EH (cell line): ENCODE results near the gene USO1.
"Not testable (repeated sequence)": the region's sequence is repeated elsewhere in the genome, so short reads cannot be mapped to it uniquely, and the experiment has no call there.

Source experiments
- DNase-seq: peaks from one replicate; pipeline ENCODE4 v3.0.0-alpha.2; 2015; ENCODE audit warnings: low read depth

The USO1 gene

DNA sequence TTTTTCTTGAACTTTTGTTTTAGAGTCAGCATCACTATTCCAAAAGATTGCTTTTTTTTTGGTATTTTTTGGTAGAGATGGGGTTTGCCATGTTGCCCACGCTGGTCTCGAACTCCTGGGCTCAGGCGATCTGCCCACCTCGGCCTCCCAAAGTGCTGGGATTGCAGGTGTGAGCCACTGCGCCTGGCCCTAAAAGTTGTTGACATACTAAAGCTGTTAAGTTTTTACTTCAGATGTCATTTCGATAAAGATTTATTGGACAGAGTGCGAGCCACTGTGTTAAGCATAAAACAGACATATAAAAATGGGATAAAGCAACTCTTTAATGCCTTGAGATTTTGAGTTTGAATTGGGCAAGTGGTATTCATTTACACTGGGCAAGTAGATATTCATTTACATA, 28.3 kb downstream of the USO1 start:
- no peak for DNase-seq

DNA sequence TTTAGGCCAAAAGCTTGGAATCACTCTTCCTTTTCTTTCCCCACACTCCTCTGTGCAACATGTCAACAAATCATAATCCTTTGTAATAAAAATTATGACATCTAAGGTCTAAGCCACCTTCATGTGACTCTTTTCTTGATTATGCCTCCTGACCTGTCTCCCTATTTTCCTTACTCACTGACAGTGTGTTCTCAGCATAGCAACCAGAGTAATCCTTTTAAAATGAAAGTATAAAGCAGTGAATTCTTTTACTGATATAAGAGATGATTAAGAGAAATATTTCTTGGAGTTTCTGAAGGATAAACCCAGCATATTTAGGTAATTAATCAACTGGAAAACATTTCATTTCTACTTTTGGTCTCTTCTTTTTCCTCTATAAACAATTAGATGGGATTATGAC, 44.7 kb downstream of the USO1 start:
- peak; percentile 71 for DNase-seq

DNA sequence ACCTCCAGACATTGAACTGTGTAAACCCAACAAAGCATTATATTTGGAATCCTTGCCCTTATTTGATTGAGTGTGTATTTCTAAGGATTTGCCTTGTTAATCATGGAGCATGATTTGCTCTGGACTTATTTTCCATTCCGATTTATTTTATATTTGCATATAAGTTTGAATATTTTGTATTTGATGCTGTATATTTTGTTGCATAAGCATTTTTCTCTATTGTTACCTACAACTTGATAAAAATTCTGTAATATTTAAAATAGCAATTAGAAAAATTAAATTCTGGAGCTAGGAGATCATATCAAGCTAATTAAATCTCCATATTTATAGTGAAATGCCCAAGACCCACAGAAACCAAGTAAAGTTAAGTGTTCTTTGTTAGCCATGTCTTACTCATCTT, 47.2 kb downstream of the USO1 start:
- DNase-seq, result no peak

DNA sequence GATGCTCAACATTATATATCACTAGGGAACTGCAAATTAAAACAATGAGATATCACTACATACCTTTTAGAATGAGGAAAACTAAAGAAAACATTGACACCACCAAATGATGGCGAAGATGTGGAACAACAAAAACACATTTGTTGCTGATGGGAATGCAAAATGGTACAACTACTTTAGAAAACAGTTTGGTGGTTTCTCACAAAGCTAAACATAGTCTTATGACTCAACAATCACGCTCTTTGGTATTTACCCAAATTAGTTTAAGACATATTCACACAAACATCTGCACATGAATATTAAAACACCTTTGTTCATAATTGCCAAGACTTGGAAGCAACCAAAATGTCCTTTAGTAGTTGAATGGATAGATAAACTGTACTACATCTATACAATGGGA, 53.2 kb downstream of the USO1 start:
- DNase-seq, result no peak

DNA sequence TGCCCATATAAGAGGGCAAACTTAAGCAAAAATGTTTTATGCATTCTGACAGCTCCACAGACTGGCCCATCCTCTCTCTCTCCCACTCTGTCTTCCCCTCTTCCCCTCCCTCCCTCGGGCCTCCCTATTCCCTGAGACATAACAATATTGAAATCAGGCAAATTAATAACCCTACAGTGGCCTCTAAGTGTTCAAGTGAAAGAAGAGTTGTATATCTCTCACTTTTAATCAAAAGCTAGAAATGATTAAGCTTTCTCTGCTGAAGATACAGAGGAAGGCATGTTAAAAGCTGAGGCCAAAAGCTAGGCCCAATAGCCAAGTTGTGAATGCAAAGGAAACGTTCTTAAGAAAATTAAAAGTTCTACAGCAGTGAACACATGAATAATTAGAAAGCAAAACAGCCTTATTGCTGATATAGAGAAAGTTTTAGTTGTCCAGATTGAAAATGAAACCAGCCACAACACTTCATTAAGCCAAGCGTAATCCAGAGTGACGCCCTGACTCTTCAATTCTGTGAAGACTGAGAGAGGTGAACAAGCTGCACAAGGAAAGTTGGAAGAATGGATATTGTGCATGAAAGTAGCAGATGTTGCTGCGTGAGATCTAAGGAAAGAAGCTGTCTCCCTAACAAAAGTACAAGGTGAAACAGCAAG, 54.9 kb downstream of the USO1 start:
- DNase-seq, result no peak

DNA sequence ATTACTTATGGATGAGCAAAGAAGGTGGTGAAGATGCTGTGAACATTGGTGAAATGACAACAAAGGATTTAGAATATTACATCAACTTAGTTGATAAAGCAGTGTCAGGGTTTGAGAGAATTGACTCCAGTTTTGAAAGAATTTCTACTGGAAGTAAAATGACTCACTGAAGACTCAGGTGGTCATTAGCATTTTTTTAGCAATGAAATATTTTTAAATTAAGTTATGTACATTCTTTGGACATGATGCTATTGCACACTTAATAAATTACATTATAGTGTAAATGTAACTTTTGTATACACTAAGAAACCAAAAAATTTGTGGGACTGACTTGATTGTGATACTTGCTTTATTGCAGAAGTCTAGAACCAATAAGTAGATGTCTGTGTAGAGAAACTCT, 56.9 kb downstream of the USO1 start:
- DNase-seq, result peak; percentile 35

DNA sequence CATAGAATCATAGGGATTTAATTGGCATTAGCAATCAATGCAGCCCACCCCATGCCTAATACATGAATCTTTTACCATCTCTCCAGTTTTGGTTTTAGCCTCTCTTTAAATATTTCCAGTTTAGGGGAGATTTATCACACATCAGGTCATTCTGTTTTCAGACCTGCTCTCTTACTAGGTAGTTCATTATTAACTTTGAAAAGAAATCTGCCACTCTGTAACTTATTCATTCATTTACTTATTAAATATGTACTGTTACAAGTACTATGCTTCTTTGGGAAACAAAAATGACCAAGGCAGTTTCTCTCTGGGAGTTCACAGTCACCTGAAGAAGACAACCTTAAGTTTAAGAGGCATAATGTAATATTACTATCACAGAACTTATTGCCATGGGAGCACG, 62.1 kb downstream of the USO1 start:
- DNase-seq, result no peak

DNA sequence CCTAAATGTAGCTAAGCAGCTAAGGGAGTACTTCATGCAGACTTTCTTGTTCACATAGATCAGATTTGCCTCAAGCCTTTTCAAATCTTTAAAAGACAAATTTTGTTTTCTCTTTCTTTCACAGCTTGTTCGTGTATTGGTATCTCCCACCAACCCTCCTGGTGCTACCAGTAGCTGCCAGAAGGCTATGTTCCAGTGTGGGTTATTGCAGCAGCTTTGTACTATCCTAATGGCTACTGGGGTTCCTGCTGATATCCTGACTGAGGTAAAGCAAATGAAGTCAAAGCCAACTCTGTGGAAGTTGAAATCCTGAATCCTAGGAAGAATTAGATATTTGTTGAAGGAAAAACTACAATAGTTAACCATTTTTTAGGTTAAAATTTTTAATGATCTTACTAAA, 62.6 kb downstream of the USO1 start:
- DNase-seq, result no peak

DNA sequence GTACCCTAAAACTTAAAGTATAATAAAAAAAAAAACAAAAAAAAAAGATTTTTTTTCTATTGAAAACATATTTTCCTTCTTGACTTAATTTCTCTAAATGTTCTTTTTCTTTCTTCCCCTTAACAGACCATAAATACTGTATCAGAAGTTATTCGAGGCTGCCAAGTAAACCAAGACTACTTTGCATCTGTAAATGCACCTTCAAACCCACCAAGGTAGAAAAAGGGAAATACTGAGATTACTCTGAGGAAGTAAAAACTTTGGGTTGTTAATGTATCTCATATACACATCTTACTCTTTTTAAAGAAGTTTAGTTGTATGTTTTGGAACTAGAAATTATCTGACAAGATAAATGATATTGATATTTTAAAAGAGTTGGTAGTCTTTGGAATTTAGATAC, 65.6 kb downstream of the USO1 start:
- no peak for DNase-seq

DNA sequence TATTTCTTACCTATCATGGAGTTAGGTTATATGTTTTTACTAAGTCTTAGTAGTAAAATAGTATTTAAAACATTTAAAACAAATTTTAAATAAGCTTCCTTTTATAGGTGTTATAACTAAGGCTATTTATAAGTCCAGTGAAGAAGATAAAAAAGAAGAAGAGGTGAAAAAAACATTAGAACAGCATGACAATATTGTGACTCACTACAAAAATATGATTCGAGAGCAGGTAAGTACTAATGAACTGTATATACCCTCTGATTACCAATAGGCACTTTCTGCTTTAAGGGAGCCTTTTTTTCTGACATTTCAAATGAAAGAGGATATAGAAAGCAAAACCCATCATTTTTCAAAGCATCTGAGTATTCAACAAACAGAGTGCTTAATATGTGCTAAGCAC, 76.6 kb downstream of the USO1 start:
- DNase-seq, result peak; percentile 50

DNA sequence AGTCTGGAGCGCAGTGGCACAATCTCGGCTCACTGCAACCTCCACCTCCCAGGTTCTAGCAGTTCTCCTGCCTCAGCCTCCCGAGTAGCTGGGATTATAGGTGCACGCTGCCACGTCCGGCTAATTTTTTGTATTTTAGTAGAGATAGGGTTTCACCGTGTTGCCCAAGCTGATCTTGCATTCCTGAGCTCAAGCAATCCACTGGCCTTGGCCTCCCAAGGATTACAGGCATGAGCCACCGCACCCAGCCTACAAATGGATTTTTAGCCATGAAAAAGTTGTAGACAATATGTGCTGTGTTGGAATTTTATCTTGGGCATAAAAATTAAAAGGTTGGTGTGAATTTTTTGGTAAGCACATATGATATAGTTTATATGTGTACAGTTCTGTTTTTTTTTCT, 81.7 kb downstream of the USO1 start:
- not testable (repeated sequence) for DNase-seq

DNA sequence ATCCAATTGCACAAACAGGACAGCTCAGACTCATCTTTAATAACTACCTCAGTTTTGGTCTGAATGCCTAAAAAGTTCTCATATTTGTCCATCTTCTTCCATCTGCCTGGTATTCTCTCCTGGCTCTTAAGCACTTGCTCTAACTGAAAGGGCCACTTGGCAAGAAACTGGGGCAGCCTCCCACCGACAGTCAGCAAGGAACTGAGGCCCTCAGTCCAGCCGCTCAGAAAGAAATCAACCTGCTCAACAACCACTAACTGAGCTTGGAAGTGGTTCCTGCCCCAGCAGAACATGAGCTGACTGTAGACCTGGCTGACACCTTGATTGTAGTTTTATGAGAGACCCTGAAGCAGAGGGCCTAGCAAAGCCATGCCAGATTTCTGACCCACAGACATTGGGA, 93.5 kb downstream of the USO1 start:
- DNase-seq, result no peak

DNA sequence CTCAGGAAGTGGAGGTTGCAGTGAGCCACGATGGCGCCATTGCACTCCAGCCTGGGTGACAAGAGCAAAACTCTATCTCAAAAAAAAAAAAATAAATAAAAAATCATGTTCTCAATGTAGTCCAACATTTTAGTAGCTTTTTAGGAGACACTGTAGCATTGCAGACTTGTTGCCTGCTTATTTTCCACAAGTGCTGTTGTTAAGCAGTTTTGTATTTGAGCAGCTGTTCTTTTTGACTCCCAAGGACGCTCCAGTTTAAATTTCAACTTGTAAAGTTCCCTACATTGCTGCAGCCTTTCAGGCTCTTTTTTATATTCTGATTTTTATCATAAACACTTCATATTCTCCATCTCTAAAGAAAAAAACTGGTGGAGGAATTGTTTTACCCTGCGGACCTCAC, 94.7 kb downstream of the USO1 start:
- no peak for DNase-seq

DNA sequence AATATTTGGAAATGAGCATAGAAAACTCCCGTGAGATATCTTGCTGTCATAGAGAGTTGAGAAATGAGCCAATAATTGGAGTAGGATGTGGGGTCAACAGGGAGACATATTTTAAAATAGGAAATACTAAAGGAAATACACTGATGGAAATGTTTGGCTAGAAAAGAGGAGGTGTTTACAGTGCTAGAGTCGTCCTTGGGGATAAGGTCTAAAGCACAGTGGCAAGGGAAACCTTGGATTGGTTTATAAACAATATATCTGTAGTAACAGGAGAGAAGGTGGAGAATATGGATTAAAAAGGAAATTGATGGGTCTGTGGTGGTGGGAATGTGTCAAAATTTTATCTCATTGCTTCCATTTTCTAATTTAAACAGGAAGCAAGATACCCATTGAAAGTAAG, 95.8 kb downstream of the USO1 start:
- DNase-seq, result no peak

DNA sequence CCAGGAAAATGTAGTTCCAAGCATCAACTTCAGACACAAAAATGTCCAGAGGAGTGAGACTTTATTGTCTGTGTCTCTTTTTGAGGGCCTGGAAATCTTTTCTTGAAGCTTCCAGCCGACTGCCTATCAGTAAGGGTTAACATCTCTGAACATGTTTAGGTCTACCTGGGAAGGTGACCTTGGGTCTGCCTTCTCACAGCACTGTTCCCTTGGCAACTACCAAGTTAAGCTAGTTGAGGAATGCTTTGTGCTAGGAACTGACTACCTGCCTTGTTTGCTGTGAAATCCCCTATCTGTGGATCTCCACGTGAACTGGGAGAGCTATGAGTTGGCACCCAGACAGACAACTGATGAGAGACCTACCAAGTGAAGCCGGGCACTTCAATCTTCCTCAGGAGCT, 96.3 kb downstream of the USO1 start:
- DNase-seq, result no peak

DNA sequence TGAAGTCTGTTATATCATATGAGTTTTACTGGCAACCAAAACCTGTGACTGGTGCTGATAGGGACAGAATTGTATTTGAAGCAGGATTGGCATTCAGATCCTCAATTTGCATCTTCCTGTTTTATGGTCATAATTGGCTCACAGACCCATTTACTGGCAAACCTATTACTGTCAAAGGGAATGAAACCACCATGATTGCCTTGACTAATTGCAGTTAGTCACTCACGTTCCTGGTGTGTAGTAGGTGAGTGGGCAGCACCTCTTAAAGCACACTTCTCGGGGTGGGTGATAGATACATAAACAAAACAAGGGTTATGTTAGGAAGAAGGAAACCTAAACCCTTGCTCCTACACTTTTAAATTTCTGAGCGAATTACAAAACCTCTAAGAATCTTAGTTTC, 96.8 kb downstream of the USO1 start:
- no peak for DNase-seq

DNA sequence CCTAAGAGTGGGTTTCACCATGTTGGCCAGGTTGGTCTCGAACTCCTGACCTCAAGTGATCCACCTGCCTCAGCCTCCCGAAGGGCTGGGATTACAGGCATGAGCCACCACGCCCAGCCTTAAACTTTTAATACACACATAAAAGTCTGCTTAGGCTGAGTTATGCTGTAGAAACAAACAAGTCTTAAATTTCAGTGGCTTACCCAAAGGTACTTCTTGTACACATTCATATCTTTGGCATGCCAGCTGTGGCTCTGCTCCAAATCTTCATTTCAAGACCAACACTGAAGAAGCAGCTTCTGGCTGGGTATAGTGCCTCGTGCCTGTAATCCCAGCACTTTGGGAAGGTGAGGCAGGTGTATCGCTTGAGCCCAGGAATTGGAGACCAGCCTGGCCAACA, 97.6 kb downstream of the USO1 start:
- peak; percentile 68 for DNase-seq

DNA sequence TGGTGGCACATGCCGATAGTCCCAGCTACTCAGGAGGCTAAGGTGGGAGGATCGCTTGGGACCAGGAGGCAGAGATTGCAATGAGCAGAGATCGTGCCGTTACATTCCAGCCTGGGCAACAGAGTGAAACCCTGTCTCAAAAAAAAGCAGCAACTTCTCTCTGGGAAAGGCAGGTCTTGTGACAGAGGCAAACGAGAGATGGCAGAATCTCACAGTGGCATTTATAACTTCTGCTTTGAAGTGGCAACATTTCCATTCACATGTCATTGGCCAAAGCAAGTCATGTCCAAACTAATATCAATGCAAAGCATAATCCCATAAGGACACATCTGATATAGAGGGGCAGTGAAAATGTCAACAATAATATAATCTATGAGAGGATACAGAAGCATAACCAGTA, 98.0 kb downstream of the USO1 start:
- no peak for DNase-seq

DNA sequence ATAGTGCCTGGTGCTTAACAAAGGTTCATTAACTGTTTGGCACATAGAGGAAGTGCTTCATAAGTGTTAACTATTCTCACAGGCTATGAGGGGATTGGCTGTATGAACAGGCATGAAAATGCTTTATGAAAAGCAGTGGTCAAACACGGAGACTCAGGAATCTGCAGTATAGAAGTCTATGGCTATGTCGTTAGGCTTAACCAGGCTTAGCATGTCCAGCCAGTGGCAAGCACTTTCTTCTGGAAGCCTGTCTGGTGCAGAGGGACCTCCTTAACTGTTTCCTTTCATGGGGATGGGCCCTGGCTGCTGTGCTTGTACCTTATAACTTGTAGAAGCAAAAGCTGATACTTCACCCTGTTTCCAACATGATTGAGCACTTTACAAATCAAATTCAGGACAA, 99.4 kb downstream of the USO1 start:
- DNase-seq, result no peak

DNA sequence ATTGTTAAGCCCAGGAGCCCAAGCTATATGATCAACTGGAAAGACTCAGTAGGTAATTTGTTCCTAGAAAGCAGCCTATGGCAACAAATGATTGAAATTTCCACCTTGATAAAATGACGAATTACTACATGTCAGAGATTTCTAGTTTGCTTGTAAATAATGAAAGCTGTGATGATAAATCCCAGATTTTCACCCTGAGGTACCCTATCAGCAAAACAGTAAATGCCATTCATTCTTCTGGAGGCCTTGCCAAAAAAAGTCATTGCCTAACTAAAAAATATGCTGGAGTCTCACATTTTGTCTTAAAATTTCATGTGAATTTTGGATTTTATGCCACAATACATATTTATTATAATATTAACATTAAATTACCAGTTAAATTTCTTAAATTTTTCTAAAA, 106.5 kb downstream of the USO1 start:
- peak; percentile 32 for DNase-seq

DNA sequence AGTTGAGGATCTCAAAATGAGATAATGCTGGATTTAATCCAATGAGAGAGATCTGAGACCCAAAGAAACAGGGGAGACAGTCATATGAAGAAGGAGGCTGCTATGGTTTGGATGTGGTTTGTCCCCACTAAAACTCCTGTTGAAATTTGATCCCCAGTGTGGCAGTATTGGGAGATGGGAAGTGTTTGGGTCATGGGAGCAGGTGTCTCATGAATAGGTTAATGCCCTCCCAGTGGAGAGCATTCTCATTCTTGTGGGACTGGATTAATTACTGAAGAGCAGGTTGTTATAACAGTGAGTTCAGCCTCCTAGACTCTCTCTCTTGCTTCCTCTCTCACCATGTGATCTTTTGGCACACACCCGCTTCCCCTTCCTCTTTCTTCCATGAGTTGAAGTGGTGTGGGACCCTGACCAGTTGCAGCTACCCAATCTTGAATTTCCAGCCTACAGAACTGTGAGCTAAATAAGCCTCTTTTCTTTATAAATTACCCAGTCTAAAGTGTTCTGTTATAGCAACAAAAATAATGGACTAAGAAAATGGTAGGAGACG, 107.6 kb downstream of the USO1 start:
- DNase-seq, result no peak

DNA sequence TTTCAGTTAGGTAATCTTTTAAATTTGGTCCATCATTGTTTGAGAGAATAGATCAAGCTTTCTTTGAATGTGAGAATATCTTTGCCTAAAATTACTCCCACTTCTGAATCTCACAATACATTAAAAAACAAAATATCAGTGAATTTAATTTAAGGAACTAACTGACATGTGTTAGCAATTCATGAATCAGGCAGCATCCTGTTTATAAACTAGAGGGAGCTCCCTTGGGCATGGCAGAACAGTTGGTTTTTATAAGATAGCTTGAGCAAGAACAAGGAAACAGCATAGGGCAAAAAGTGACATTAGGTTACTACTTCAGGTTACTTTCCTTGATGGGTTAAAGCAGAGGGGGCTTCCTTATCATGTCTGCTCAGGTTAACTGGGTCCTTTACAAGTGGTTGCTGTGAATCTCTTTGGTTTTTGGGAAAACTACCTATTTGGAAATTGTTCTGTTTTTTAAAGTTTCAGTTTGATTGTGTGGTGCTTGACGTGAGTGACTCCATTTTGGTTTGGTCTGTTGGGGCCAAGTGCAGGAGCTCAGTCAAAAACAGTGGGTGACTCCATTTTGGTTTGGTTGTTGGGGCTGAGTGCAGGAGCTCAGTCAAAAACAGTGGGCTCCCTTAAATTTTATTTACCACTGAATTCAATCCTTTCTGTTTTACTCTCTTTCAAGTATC, 109.9 kb downstream of the USO1 start:
- DNase-seq, result peak; percentile 13

DNA sequence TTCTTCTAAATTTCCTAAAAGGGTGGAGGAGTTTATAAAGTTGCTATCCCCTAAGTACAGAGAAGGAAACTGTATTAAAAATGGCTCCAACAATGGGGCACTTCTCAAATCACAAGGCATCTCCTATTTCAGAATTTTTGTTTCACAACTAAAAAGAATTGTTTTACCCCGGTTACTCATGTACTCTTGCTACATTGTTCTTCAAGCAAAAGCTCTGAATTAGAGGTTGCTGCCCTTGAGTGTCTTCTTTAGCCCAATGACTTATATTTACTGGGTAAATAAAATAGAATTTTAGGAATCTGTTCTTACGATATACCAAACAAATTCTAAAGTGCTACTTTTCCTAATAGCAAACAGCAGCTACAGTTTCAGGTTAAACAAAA, 110.4 kb downstream of the USO1 start:
- no peak for DNase-seq
